Peyer's patch (tissue), 4 donors: ENCODE results near the gene UBE4B.

ENCODE experiments used
- CTCF ChIP-seq, 6 experiments: fragments of 450-650 bp in 4 of 6; fragments of 200-600 bp in 2 of 6; sonication (generic) in 1 of 6; IDR thresholded peaks; one replicate each; pipeline ENCODE4 v1.5.1; 2017 to 2019; ENCODE audit warnings: antibody characterized with exemption in 6 of 6, mild to moderate bottlenecking in 3 of 6, moderate library complexity in 1 of 6
- POLR2A ChIP-seq, 2 donors: fragments of 450-650 bp; IDR thresholded peaks; one replicate each; pipeline ENCODE4 v1.5.1; 2017; ENCODE audit warnings: antibody characterized with exemption in 2 of 2, mild to moderate bottlenecking in 2 of 2, moderate library complexity in 2 of 2

DNA sequence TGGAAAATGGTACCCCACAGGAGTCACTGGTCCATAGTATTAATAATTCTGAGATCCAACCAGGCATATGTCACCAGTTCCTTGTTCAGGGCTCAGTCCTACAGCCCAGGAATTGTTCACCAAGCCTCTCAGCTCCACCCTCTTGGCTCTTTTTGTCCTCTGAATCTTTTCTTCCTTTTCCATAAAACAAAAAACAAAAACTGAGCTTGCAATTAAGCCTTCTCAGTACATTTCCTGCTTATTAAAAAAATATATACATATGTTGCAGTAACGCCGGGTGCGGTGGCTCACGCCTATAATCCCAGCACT is 154.2 kb downstream of the UBE4B start:
- TF ChIP-seq CTCF (IDR thresholded peaks at IDR 0.05) (no peak), POLR2A (IDR thresholded peaks at IDR 0.05) (no peak)
